Endothelial cell of umbilical vein (primary cell): ENCODE measurements around the gene PANK3.

ENCODE experiments used
- CTCF ChIP-seq, 2 donors: IDR thresholded peaks; 1 replicate in 1 of 2; 2 replicates in 1 of 2; pipeline ENCODE4 v1.5.1; 2011; ENCODE audit warnings: low read length in 2 of 2, mild to moderate bottlenecking in 2 of 2, moderate library complexity in 2 of 2, control low read depth in 1 of 2, inconsistent platforms in 1 of 2, low read depth in 1 of 2; ENCODE audit not compliant: insufficient read depth in 1 of 2; ENCODE audit errors: extremely low read depth in 1 of 2
- JUN ChIP-seq: IDR thresholded peaks from 2 replicates; pipeline ENCODE4 v1.6.1; 2011; ENCODE audit warnings: borderline replicate concordance, low read depth; ENCODE audit not compliant: insufficient read length, insufficient read depth
- MYC ChIP-seq: IDR thresholded peaks from one replicate; pipeline ENCODE4 v1.6.1; 2011; ENCODE audit warnings: mild to moderate bottlenecking, low read depth, low read length
- POLR2A ChIP-seq: IDR thresholded peaks from 2 replicates; pipeline ENCODE4 v1.6.1; 2012; ENCODE audit warnings: low read depth, mild to moderate bottlenecking, control low read depth, low read length

GRCh38 chr5:168579488-168580226 is 489 bp upstream of the PANK3 start:
- TF ChIP-seq CTCF (IDR thresholded peaks at IDR 0.05; ENCODE audit: extremely low read depth in 1 of 2, insufficient read depth in 1 of 2, low read depth in 1 of 2, low read length in 2 of 2) (no peak), POLR2A (peak; percentile 92), MYC (no peak), JUN (no peak)
